HG03095 (cell line): ENCODE data around the gene NUMBL.
"Not testable (repeated sequence)": the region's sequence is repeated elsewhere in the genome, so short reads cannot be mapped to it uniquely, and the experiment has no call there.

Experiments
- ATAC-seq: cut with Tn5 transposase; IDR thresholded peaks from one replicate; pipeline ENCODE4 v1.9.1; 2021; ENCODE audit warnings: moderate library complexity; ENCODE audit not compliant: unreplicated experiment

The NUMBL gene

DNA sequence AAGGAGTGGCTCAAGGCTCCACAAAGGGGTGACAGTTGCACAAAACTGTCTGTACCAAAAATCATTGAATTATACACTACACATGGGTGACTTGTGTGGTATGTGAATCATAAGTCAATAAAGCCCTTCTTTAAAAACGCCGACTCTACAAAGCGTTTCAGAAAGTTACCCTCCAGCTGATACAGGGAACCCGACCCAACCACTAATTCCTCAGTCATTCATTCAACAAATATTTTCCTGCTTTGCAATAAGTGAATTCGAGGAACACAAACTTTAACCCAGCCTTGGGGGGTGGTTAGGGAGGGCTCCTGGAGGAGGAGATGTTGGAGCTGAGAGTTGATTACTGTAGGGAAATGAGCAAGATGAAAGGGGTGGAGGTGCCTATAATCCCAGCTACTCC, 57.2 kb downstream of the NUMBL start:
- ATAC-seq, result no peak

DNA sequence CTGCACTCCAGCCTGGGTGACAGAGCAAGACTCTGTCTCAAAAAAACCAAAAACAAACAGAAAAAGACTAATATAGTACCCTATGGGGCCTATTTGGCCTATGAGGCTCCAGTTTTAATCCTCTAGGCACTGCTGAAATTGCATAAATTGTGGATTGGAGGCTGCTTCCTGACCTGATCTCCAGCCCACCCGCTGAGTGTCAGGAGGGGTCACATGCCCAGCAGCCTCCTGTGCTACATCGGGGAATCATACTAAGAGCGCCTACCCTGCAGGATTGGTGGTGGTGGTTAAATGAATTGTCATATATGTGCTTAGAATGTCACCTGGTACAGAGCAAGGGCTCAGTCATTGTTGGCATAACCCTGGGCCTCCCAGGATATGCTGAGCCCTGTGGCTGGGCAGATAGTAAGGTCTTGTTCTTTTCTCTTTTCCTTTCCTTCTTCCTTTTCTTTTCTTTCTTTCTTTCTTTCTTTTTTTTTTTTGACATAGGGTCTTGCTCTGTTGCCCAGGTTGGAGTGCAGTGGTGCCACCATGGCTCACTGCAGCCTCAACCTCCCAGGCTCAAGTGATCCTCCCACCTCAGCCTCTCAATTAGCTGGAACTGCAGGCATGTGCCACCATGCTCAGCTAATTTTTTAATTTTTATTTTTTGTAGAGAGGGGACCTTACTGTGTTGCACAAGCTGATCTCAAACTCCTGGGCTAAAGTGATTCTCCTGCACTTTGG, 58.0 kb downstream of the NUMBL start:
- ATAC-seq, result no peak

DNA sequence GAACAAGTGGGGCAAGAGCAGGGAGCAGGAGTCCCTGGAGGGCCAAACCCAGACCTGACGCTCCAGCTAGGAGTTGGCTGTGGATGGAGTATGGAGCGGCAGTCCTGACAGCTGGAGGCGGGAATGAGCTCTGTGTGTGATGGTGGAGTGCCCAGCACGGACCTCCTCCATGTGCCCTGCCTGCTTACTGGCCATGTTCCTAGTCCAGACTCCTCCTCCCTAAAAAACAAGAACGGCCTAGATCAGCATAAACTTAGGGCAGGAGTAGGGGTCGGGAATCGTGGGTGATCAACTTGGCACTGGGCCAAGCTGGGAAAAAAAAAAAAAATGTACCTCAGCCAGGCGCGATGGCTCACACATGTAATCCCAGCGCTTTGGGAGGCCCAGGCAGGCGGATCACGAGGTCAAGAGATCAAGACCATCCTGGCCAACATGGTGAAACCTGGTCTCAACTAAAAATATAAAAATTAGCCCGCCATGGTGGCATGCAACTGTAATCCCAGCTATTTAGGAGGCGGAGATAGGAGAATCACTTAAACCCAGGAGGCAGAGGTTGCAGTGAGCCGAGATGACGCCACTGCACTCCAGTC, 59.8 kb downstream of the NUMBL start:
- no peak for ATAC-seq

- ATAC-seq, result no peak
Observed at GRCh38 chr19:40629346-40629745, 61.1 kb downstream of the NUMBL start.

- no peak for ATAC-seq
Observed at GRCh38 chr19:40627486-40628279, 62.8 kb downstream of the NUMBL start.

GRCh38 chr19:40626918-40627317, 63.5 kb downstream of the NUMBL start:
- ATAC-seq, result no peak

DNA sequence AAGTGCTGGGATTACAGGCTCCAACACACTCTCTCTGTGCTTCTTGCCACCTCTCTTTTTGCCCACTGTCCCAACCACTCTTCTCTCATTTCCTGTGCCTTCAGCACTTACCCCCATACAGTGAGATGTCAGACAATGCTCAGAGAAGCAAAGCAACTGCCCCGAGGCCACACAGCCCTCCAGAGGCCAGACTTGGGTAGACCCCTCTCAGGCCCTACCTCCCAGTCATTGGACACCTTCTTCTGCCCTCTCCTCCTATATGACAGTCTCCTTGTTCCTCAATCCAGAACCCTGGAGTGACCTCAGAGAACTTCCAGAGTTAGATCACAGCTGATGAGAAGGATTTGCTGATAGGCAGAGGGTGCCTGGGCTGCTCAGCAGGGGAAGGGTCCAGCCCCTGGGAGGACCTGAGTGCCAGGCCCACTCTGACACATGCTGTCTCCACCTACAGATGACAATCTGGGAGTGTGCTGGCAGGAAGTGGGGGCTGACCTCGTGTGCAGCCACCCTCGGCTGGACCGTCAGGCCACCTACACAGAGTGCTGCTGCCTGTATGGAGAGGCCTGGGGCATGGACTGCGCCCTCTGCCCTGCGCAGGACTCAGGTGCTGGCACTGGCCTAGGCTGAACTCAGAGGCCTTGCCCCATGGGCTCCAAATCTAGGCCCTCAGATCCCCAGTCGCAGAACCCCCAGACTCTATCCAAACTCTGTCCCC, 64.9 kb downstream of the NUMBL start:
- ATAC-seq, result no peak

DNA sequence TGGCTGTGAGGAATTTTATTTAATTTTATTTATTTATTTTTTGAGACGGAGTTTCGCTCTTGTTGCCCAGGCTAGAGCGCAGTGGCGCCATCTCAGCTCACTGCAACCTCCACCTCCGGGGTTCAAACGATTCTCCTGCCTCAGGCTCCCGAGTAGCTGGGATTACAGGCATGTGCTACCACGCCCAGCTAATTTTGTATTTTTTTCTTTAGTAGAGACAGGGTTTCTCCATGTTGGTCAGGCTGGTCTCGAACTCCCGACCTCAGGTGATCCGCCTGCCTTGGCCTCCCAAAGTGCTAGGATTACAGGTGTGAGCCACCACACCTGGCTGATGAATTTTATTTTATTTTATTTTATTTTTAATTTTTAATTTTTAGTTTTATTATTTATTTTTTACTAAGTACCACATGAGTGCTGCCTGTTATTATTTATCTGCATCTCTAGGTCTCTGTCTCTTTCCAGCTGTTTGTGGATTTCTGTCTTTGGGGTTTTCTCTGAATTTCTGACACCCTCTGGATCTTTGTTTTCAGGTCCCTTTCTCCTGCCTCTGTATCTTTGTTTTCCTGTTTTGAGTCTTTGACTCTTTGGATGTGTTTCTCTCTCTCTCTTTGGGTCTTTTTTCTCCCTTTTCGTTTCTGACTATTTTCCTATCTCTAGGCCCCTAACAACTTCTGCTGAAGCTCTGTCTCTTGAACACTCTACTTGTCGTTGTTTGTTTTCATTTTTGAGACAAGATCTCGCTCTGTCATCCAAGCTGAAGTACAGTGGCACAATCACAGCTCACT, 65.9 kb downstream of the NUMBL start:
- not testable (repeated sequence) for ATAC-seq

GRCh38 chr19:40623403-40624251, 66.8 kb downstream of the NUMBL start:
- no peak for ATAC-seq

- ATAC-seq, result no peak
Observed at GRCh38 chr19:40622773-40623075, 67.7 kb downstream of the NUMBL start.

GRCh38 chr19:40621966-40622772, 68.3 kb downstream of the NUMBL start:
- no peak for ATAC-seq

- no peak for ATAC-seq
Observed at GRCh38 chr19:40621283-40621682, 69.2 kb downstream of the NUMBL start.

GRCh38 chr19:40620161-40620485, 70.3 kb downstream of the NUMBL start:
- ATAC-seq, result no peak

DNA sequence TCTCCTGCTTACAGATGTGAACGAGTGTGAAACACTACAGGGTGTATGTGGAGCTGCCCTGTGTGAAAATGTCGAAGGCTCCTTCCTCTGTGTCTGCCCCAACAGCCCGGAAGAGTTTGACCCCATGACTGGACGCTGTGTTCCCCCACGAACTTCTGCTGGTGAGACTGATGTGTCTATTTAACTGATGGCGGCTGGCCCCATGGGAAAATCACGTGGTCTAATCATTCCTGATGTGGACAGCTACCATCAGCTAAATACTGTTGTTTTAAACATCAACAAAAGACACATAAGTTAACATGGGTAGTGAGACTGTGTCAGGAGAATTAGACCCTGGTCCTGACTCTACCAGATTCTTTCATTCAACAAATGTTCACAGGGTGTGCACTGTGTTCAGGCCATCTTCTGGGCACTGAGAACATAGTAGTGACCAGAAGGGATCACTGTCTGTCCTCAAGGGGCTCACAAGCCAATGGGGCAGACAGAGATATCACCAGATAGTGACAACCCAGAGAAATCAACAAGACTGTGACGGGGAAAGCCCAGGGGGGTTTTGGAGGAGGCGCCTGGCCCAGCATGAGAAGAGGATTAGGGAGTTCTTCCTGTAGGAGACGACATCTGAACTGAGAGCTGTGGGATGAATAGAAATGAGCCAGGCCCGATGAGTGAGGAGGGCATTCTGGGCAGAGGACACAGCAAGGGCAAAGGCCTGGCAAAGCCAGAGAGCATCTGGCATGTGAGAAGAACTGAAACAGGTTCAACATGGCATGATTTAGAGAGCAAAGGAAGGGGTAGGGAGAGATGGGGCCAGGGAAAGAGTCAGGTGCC, 70.9 kb downstream of the NUMBL start:
- ATAC-seq, result no peak

GRCh38 chr19:40617961-40618360, 72.5 kb downstream of the NUMBL start:
- no peak for ATAC-seq

- no peak for ATAC-seq
Observed at GRCh38 chr19:40616941-40617340, 73.5 kb downstream of the NUMBL start.

DNA sequence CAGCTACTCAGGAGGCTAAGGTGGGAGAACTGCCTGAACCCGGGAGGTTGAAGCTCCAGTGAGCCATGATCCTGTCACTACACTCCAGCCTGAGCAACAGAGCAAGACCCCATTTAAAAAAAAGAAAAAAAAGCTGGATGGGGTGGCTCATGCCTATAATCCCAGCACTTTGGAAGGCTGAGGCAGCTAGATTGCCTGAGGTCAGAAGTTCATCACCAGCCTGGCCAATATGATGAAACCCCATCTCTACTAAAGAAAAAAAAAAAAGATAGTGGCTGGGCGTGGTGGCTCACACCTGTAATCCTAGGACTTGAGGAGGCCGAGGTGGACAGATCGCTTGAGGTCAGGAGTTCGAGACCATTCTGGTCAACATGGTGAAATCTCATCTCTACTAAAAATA, 74.3 kb downstream of the NUMBL start:
- ATAC-seq, result no peak
